Dendritic cell treated with granulocyte-macrophage colony-stimulating factor and Interleukin-4, amounts not matched to agents 40 ng/mL and 50 ng/mL, for 4 days (primary cell): ENCODE results near the gene TPRA1.
"Not testable (repeated sequence)": the region's sequence is repeated elsewhere in the genome, so short reads cannot be mapped to it uniquely, and the experiment has no call there.

ENCODE experiments used
- H3K27ac Mint-ChIP-seq: one replicate; pipeline ENCODE4 v1.8.0; 2022; ENCODE audit warnings: mild to moderate bottlenecking, mixed read lengths
- H3K27me3 Mint-ChIP-seq: one replicate; pipeline ENCODE4 v1.8.0; 2022; ENCODE audit warnings: mild to moderate bottlenecking, mixed read lengths
- H3K36me3 Mint-ChIP-seq: one replicate; pipeline ENCODE4 v1.8.0; 2022; ENCODE audit warnings: low read depth, mixed read lengths
- H3K4me1 Mint-ChIP-seq: one replicate; pipeline ENCODE4 v1.8.0; 2022; ENCODE audit warnings: low read depth, mixed read lengths
- H3K4me3 Mint-ChIP-seq: one replicate; pipeline ENCODE4 v1.8.0; 2022; ENCODE audit warnings: mild to moderate bottlenecking, moderate library complexity, mixed read lengths
- H3K9me3 Mint-ChIP-seq: one replicate; pipeline ENCODE4 v1.8.0; 2022; ENCODE audit warnings: mixed read lengths
- intact Hi-C: fragments of 100-400 bp; cut with micrococcal nuclease; formaldehyde crosslinking; loops from one replicate; pipeline ENCODE4 v1.15.0; 2022

The TPRA1 gene

GRCh38 chr3:127539366-127540060 is 51.0 kb downstream of the TPRA1 start:
- H3K9me3 Mint-ChIP-seq = no peaks in the 10 kb centered on the region
- intact Hi-C loops = loop anchor here (5.0 to 10.0 kb wide), 2 partner anchors 597 to 1015 kb away; partner anchors contain the start of gene CHST13
- no peaks in the 10 kb centered on the region for H3K36me3 Mint-ChIP-seq
- peaks cover 20% of the 10 kb centered on the region for H3K27me3 Mint-ChIP-seq
- no peaks in the 10 kb centered on the region for H3K4me1 Mint-ChIP-seq
- H3K27ac Mint-ChIP-seq = no peak overlapping the region
- H3K4me3 Mint-ChIP-seq = no peak overlapping the region

DNA sequence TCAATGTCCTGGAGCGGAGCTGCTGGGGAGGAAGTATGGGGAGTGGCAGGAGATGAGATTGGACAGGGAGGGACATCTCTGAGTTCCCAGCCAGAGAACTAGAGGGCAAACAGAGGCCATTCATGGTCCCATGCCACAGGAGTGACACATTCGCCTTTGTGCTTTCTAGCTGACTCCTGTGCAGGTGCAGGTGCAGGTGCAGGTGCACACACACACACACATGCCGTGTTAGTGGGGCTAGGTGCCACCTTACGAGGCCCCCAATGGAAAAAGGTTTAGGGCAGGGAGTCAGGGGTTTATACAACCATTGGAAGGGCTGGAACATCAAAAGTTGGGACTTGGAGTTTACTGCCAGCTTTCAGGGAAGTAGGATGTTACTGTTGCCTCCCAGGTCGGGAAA is 52.0 kb downstream of the TPRA1 start:
- no peaks in the 10 kb centered on the region for H3K4me1 Mint-ChIP-seq
- no peaks in the 10 kb centered on the region for H3K36me3 Mint-ChIP-seq
- intact Hi-C loops = no loop called here
- H3K27me3 Mint-ChIP-seq = peaks cover 14% of the 10 kb centered on the region
- no peak overlapping the region for H3K27ac Mint-ChIP-seq
- H3K9me3 Mint-ChIP-seq = no peaks in the 10 kb centered on the region
- H3K4me3 Mint-ChIP-seq = no peak overlapping the region

DNA sequence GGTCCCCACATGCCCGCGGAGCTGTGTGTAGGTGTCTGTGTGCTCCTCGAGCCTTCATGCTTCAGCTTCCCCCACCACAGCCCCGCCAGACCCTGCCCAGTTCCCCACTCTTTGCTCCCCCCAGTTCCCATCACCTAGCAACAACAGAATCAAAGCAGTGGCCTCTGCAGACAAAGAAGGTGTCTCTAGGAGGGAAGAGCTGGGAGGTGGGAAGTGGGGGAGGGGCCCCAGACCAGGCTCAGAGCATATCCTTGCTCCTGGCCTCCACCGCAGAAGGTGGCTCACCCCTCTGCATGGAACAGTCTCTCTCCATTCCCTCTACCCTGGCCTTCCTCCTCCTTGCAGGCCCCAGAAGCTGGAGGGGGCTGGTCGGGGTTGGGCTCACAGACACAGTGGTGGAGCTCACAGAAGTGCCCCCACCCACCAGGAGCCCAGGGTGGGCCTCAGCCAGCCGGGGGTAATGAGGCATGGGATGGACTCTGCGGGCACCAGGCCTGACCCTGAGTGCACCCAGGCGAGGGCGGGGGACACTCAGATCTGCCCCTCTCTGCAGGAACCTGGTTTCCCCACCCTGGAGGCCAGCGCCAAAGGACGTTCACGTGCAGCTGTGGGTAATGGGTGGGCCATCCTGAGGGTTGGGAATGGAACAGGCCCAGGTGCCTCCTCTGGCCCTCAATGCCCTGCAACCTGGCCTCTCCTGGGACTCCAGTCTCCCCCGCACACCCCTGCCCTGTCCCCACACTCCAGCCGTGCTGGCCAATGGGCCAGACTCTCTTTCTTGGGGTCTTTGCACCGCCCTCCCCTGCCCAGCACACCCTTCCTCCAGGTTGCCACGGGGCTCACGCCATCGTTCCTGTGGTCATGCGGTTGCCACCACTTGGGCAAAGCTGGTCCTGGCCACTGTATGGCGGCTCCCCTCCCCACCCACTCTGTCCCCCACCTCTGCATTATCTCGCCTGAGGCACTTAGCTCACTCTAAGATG is 53.4 kb downstream of the TPRA1 start:
- H3K9me3 Mint-ChIP-seq = no peaks in the 10 kb centered on the region
- peaks cover 10% of the 10 kb centered on the region for H3K27me3 Mint-ChIP-seq
- H3K36me3 Mint-ChIP-seq = no peaks in the 10 kb centered on the region
- no peak overlapping the region for H3K4me3 Mint-ChIP-seq
- H3K27ac Mint-ChIP-seq = no peak overlapping the region
- no peaks in the 10 kb centered on the region for H3K4me1 Mint-ChIP-seq
- intact Hi-C loops = no loop called here

- Mint-ChIP-seq H3K4me3 (no peak overlapping the region), H3K36me3 (no peaks in the 10 kb centered on the region), H3K27ac (no peak overlapping the region), H3K4me1 (no peaks in the 10 kb centered on the region), H3K27me3 (peaks cover 9% of the 10 kb centered on the region), H3K9me3 (no peaks in the 10 kb centered on the region)
- intact Hi-C loops = no loop called here
Observed at GRCh38 chr3:127535901-127536829, 54.4 kb downstream of the TPRA1 start.

- Mint-ChIP-seq H3K27ac (no peak overlapping the region), H3K36me3 (no peaks in the 10 kb centered on the region), H3K27me3 (peaks cover 9% of the 10 kb centered on the region), H3K4me1 (no peaks in the 10 kb centered on the region), H3K4me3 (no peak overlapping the region), H3K9me3 (no peaks in the 10 kb centered on the region)
- intact Hi-C loops = no loop called here
Observed at GRCh38 chr3:127535106-127535785, 55.3 kb downstream of the TPRA1 start.

DNA sequence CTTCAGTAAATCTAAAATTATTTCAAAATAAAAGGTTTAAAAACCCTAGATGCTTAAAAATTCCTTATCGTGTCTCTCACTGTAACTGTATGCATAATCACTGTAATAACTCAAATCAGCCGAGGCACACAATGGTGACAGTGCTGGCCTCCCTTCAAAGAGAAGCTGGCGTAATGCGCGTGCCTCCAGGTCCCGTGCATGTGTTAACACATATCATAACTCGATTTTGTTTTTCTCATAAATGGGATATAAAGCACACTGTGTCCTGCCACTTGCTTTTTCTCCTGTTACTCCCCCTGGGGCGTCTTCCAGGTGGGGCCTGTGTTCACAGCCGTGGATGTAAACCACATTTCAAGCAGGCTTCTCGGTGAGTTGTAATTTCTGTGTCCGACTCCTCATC is 56.0 kb downstream of the TPRA1 start:
- Mint-ChIP-seq H3K27ac (no peak overlapping the region), H3K9me3 (no peaks in the 10 kb centered on the region), H3K36me3 (no peaks in the 10 kb centered on the region), H3K4me3 (no peak overlapping the region), H3K4me1 (no peaks in the 10 kb centered on the region), H3K27me3 (peaks cover 9% of the 10 kb centered on the region)
- intact Hi-C loops = no loop called here

DNA sequence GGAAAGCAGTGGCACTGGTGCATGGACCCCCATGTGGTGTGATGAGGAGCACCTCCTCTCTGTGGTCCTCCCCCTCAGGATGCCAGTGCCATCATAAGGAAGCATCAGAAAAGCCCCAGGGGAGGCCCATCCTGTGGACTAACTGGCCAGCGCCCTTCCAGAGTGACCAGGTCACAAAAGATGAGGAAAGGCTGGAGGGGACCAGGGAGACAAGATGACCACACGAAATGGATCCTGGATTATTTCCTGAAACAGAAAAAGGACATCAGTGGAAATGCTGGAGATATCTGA is 56.4 kb downstream of the TPRA1 start:
- Mint-ChIP-seq H3K27me3 (peaks cover 12% of the 10 kb centered on the region), H3K36me3 (no peaks in the 10 kb centered on the region), H3K4me1 (no peaks in the 10 kb centered on the region), H3K27ac (no peak overlapping the region), H3K4me3 (no peak overlapping the region), H3K9me3 (no peaks in the 10 kb centered on the region)
- intact Hi-C loops = no loop called here

DNA sequence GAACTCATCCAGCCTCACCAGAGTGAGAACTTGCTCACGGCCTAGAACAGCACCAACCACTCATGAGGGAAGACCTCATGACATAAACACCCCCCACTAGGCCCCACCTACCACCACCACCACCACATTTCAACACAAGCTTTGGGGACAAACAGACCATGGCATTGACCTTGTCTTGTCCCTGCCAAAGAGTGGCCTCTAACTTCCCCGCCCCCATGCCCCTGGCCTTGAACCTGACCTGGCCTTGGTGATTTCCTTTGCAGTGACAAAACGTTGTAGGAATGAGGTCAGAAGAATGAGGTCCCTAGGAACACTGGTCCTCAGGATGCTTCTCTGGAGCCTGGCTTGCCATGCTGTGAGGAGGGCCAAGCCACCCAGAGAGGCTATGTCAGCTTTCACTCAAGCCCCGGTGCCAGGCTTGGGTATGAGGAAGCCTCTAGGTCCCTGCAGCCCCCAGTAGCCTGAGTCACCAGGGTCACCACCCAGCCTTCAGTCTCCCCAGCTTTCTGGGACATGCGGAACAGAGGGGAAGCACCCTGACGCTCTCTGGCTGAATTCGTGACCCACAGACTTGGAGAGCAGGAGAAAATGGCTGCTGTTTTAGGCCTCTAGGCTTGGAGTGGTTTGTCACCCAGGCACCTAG is 57.9 kb downstream of the TPRA1 start:
- intact Hi-C loops = no loop called here

GRCh38 chr3:127531821-127532220 is 58.7 kb downstream of the TPRA1 start:
- H3K27me3 Mint-ChIP-seq = peaks cover 17% of the 10 kb centered on the region
- H3K4me1 Mint-ChIP-seq = no peaks in the 10 kb centered on the region
- H3K9me3 Mint-ChIP-seq = no peaks in the 10 kb centered on the region
- H3K27ac Mint-ChIP-seq = no peak overlapping the region
- no peaks in the 10 kb centered on the region for H3K36me3 Mint-ChIP-seq
- intact Hi-C loops = no loop called here
- H3K4me3 Mint-ChIP-seq = no peak overlapping the region

More for the DNA sequence above, 57.9 kb downstream of the TPRA1 start:
- Mint-ChIP-seq H3K4me3 (no peak overlapping the region), H3K27me3 (peaks cover 18% of the 10 kb centered on the region), H3K27ac (no peak overlapping the region), H3K36me3 (no peaks in the 10 kb centered on the region), H3K9me3 (no peaks in the 10 kb centered on the region), H3K4me1 (no peaks in the 10 kb centered on the region)

GRCh38 chr3:127530863-127531262 is 59.7 kb downstream of the TPRA1 start:
- H3K36me3 Mint-ChIP-seq, H3K4me3 Mint-ChIP-seq, H3K9me3 Mint-ChIP-seq, intact Hi-C loops, H3K4me1 Mint-ChIP-seq, H3K27ac Mint-ChIP-seq: not testable (repeated sequence)
- peaks cover 17% of the 10 kb centered on the region for H3K27me3 Mint-ChIP-seq

DNA sequence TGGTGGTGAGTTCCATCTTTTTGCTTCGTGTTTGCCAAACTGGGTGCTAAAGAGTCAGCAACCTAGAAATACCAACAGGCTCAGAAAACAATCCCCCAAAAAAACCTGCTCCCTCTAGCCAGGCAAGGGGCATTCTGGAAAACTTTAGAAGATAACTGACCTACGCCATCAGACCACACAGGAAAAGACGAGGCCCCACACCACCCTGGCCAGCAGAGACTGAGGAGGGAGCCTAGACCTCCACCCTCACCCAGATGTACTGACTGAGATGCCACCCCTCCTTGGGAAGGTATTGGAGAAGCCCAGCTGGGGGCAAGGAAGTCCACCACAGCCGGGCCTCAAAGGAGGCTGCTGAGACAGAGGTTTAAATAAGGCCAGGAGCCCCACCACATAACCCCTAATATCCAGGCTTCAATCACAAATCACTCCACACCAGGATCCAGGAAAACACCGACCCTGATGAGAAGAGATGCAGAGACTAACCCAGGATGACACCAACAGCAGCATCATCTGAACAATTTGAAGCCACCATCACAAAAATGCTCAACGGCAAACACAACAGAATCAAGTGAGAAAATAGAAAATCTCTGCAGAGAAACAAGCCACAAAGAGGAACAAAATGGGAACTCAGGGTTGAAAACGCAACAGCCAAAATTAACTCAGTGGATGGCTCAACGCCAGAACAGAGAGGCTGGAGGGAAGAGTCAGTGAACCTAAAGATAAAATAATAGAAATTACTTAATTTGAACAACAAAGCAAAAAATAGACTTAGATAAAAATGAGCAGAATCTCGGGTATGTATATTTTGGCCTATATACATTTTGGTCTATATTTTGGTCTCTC is 61.0 kb downstream of the TPRA1 start:
- peaks cover 20% of the 10 kb centered on the region for H3K27me3 Mint-ChIP-seq
- no peak overlapping the region for H3K27ac Mint-ChIP-seq
- no peaks in the 10 kb centered on the region for H3K36me3 Mint-ChIP-seq
- no peak overlapping the region for H3K4me3 Mint-ChIP-seq
- no peaks in the 10 kb centered on the region for H3K9me3 Mint-ChIP-seq
- intact Hi-C loops = no loop called here
- H3K4me1 Mint-ChIP-seq = no peaks in the 10 kb centered on the region

DNA sequence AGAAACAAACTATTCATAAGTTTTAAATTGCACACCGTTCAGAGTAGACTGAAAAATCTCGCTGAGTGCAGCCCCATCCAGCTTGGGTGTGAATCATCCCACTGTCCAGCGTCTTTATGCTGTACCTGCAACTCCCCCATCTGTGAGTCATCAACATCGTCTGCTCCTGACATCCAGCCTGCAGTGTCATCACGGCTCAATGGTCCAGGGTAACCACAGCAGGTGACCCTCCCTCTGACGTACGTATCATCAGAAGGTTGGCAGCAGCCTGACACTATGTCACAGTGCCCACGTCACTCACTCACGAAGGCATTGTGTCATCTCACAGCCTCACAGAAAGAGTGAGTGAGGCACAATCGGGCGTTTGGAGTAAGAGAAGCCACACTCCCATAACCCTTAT is 65.2 kb downstream of the TPRA1 start:
- Mint-ChIP-seq H3K4me1 (no peaks in the 10 kb centered on the region), H3K36me3 (no peaks in the 10 kb centered on the region), H3K27ac (no peak overlapping the region), H3K9me3 (no peaks in the 10 kb centered on the region), H3K27me3 (peaks cover 39% of the 10 kb centered on the region), H3K4me3 (no peak overlapping the region)
- intact Hi-C loops = no loop called here
